HG02840 (cell line): Measurements from ENCODE around the gene FMN1.
"Not testable (repeated sequence)": the region's sequence is repeated elsewhere in the genome, so short reads cannot be mapped to it uniquely, and the experiment has no call there.

Experiments
- ATAC-seq: cut with Tn5 transposase; IDR thresholded peaks from one replicate; pipeline ENCODE4 v1.9.1; 2021; ENCODE audit warnings: mild to moderate bottlenecking, moderate library complexity, moderate number of reproducible peaks; ENCODE audit not compliant: unreplicated experiment, low FRiP score

The FMN1 gene

GRCh38 chr15:32871883-32872282, 322.6 kb downstream of the FMN1 start:
- no peak for ATAC-seq

DNA sequence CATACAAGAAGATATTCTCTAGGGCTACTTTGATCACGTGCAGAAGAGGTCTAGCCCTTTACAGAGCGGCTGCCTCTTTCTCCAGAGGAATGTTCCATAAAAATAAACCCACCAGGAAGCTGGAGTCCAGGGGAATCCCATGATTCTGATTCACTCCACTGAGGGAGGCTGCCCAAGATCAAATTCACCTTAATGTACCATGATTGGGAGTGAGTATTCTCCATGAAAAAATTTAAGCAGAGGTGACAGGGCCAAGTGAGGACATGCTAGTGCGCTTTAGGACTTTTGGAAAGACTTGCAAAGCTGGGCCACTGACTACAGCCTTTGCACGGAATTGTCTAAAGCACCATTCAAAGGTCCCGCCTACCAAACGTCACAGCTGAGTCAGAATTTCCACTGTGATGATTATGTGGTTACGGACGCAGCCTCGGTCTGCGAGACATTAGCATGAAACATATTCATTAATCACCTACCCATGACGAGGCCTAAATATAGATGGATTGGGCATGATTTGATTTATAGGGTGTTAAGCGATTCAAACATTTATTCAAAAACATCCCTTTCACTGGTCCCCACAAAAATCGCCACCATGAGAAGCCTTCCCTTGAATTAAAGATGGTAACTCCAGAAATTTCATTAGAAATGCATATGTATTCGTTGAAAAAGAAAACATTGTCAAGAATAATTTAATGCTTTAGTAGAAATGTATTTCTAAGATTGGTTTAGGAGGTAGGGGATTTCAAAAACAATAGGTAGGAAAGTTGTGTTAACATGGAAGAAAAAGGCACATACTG, 324.1 kb downstream of the FMN1 start:
- no peak for ATAC-seq

- no peak for ATAC-seq
Observed at GRCh38 chr15:32869776-32870175, 324.7 kb downstream of the FMN1 start.

DNA sequence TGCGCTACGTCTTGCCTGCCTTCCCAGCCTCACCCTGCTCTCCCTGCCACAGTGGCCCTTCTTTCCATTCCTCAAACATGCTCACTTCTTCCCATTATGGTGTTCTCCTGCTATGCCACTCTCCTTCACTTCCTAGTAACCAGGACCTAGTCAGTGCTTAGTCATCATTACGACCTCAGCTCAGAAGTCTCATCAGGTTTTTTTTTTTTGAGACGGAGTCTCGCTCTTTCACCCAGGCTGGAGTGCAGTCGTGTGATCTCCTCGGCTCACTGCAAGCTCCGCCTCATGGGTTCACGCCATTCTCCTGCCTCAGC, 327.2 kb downstream of the FMN1 start:
- no peak for ATAC-seq

DNA sequence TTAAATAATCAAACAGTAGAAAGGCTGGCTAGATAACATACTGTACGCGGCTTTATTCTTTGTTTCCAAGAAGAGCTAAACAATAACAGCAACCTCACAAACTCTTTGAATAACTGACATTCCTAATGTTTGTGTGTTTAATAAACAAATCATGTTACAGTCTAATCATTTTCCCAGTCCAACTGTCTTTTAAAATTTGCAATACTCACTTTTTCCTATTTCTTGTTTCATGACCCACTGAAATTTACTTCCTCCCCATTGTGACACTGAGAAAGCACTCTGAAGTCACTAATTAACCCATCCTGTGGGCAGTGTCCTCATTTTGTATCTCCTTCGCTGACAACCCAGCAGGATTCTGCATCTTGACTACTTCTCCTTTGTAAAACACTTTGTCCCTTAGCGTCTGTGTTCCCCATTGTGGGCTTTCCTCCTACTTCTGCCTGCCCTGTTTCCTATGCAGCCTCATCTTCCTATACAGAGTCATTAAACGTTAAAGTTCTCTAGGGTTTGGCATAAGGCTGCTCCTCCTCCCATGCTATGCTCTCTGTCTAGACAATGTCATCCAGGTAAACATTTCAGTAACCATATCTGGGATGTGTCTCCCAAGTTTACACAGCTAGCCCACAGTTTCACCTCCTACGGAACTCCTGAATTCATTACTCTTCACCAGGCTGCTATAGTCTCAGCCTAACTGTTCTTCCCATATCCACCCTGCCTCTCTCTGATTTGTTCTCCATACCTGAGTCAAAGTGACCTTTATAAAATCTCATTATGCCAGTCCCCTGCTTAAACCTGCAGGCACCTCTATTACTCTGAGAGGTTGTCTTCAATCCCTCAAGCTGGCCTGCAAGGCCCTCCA, 327.8 kb downstream of the FMN1 start:
- ATAC-seq, result no peak

DNA sequence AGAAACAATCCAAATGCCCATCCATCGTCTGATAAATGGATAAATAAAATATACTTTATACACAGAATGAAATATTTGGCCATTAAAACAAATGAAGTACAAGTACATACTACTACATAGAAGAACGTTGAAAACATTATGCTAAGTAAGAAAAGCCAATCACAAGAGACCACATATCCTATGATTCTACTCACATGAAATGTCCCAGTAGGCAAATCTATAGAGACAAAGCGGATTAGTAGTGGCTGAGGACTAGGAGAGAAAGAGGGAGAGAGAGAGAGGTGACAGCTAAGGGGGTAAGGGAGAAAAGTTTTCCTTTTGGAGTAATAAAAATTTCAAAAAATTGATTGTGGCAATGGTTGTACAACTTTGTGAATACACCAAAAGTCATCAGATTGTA, 329.7 kb downstream of the FMN1 start:
- ATAC-seq, result no peak

DNA sequence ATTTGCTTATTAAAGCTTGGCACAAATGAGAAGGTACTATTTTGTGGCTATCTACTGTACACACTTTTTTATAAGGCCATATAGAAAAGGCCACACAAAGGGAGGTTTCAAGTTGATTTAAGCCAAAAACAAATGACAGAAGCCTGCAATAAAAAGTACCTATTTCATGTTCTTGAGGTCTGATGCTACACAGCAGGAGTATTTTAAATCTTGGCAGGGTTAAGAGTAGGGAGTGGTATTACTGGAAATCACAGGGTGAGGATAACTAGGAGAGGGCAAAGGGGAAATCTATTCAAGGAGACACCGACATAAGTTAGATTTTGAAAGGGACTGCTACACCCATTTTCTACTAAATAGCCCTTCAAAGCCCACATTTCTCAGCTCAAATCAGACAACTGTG, 330.5 kb downstream of the FMN1 start:
- ATAC-seq, result no peak

- ATAC-seq, result no peak
Observed at GRCh38 chr15:32861761-32862160, 332.8 kb downstream of the FMN1 start.

- no peak for ATAC-seq
Observed at GRCh38 chr15:32861174-32861573, 333.3 kb downstream of the FMN1 start.

- ATAC-seq, result no peak
Observed at GRCh38 chr15:32859996-32860395, 334.5 kb downstream of the FMN1 start.

GRCh38 chr15:32859251-32859650, 335.3 kb downstream of the FMN1 start:
- no peak for ATAC-seq

DNA sequence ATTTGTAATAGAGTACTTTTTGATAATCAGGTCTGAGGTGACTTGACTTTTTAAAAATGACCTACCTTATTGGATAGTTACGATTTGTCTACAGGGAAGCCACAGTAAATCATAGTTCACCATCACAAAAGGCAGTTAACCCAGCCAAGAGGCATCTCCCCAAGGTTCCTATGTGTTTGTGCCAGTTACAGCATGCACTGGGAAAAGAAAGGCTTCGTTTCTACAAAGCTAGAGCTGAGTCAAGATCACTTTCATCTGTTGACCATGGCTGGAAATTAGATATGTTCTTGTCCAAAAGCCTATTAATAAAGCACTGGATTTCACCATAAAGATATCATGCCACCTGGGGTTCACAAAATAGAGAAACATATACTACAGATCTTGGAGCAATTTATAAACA, 336.8 kb downstream of the FMN1 start:
- no peak for ATAC-seq

DNA sequence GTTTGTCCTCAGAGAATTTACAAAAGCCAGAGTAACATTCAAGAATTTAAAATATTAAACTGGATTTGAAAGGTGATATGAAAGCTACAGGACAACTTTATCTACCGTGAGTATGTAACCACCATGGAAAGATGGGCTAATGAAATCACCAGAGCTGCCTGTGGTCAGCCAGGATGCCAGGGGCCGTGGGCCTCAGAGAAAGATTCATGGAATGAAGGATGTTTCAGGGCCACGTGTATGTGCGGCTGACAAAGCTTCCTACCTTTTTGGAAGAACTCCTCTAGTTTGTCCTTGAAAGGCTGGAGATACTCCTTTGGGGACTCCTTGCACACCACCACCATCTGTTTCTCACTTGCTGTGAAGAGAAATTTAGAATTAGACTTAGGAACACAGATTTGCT, 337.8 kb downstream of the FMN1 start:
- ATAC-seq, result no peak

DNA sequence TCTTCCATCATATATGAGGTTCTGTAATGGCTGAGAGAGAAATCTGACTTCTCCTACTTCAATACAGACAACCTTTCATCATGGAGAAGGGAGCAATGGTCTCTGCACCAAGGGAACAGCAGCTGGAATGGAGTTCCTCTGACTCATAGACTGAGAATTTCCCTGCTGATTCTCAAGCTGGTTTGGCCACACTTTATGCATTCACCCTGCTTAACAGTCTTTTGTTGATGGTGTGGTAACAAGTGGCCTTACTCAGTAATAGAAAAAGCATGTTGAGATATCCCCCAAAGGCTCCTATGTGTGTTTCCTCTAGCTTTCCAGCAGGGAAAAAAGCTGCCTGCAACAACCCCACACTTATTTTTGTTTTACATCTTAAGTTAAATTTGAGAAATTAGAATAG, 338.6 kb downstream of the FMN1 start:
- no peak for ATAC-seq

DNA sequence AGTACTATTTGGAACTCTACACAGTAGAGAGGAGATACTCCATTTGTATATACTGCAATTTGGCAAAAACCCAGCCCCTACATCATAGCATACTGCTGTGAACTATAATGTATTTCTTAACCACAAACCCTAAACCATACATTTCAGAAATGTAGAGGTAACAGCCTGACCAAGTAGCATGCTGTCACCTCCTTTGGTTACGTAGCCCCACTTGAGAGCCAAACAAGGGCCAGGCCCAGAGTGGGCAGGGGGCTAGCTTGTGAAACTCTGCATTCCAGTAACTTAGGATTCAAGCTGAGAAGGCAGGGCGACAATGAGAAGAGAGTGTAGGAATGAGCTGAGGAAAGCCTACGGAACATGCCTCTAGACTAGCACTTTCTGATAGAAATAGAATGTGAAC, 340.9 kb downstream of the FMN1 start:
- no peak for ATAC-seq

DNA sequence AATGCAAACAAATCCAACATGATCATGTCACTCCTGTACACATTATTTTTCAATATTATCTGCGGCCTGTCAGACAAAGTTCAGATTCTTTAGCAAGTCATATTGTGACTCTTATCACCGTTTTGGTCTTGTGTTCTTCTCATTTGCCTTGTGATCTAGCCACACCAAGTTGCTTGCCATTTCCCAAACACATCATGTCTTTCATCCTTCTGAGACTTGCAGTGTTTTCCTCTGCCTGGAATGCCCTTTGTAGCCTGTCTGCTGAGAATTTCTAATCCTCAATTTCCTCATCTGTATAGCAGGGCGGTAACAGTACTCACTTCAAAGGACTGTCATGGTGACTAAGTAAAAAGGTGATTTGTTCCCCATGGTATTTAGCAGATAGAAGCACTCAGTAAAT, 341.7 kb downstream of the FMN1 start:
- no peak for ATAC-seq

DNA sequence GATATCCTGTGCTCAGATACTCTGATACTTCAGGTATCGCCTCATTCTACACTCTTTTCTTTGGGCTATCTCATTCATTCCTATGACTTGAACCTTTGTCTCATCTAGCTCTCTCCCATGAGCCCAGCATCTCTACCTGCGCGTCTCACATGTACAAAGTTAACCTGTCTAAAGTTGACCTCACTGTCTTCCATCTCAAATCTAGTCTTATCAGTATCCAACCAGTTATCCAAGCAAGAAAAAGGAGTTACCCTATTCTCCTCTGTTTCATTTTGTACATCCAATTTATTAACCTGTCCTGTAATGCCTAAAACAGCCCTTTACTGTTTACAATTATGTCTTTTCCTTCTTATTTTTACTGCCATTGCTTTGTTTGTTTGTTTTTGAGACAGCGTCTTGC, 342.5 kb downstream of the FMN1 start:
- ATAC-seq, result no peak

DNA sequence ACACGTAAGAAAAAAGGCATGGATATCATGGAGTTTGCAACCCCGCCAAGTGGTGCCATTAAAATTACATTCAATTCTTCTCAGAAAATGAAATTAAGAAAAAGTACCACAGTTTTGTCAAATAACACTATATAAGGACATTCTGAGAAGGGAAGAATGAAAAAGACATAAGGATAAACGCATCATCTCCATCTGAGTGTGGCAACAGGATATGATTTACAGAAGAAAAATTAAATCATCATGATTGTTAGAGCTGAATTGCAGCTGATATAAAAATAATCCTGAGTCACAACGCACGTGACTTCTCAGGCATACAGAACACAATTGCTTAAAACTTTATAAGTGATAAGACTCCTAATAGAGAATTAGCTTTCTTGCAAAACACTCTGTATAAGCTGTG, 342.9 kb downstream of the FMN1 start:
- no peak for ATAC-seq

DNA sequence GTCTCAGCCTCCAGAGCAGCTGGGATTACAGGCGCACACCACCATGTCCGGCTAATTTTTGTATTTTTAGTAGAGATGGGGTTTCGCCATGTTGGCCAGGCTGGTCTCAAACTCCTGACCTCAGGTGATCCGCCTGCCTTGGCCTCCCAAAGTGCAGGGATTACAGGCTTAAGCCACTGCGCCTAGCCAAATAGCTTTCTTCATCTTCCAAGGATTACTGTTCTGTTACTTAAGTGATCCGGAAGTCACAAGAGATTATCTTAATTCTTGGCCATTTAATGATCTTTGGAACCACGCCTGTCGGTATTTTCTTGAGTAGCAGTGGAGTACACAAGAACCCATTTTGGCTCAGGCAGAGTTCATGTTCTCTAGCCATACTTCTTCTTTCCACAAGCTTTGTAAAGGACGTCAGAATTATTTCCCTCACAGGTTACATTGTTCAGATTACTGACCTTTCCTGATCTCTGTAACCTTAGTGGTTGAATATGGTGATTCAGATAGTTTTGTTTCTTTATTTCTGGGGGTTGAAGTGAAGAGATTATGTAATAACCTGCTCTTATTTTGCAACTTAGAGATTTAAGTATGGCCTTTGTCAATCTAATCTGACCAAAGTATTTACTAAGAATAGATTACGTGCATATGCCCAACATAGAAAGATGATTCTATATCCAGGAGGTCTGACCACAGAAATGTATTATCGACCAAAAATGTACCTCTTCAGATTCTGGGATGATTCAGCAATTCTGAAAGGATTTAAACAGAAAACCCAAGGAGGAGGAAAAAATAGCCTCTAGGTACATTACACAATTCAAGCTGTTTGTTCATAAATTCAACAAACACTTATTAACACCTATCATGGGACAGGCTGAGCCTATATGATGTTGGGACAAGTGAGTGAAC, 344.5 kb downstream of the FMN1 start:
- ATAC-seq, result no peak

DNA sequence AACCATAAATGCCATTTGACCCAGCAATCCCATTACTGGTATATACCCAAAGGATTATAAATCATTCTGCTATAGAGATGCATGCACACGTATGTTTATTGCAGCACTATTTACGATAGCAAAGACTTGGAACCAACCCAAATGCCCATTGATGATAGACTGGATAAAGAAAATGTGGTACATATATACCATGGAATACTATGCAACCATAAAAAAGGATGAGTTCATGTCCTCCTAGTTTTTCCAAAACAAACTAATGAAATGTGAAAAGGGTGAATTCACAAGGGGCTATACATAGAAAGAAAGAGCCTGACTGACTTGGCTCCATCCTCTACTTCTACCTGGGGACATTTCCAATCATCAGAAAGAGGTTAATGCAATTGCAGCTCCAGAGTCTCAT, 347.8 kb downstream of the FMN1 start:
- not testable (repeated sequence) for ATAC-seq

- no peak for ATAC-seq
Observed at GRCh38 chr15:32844118-32844711, 350.3 kb downstream of the FMN1 start.
